Neural crest cell (in vitro differentiated cells): ENCODE data around the gene UCMA. TPM values are rescaled to one million over a fixed set of nuclear protein-coding genes. Genes with fewer than 3 reads are reported as not detected.

Source experiments
- DNase-seq: peaks from one replicate; pipeline ENCODE4 v3.0.0; 2021; ENCODE audit warnings: low read depth, mixed read lengths, low spot score
- H3K27ac Mint-ChIP-seq: one replicate; pipeline ENCODE4 v1.8.0; 2021; ENCODE audit warnings: mild to moderate bottlenecking, mixed read lengths; ENCODE audit not compliant: unreplicated experiment
- H3K27me3 Mint-ChIP-seq: 2 replicates; pipeline ENCODE4 v1.8.0; 2021; ENCODE audit warnings: low read depth, mild to moderate bottlenecking, mixed read lengths
- H3K36me3 Mint-ChIP-seq: 2 replicates; pipeline ENCODE4 v1.8.0; 2021; ENCODE audit warnings: low read depth, mild to moderate bottlenecking, mixed read lengths
- H3K4me1 Mint-ChIP-seq: 2 replicates; pipeline ENCODE4 v1.8.0; 2021; ENCODE audit warnings: mixed read lengths
- H3K4me3 Mint-ChIP-seq: one replicate; pipeline ENCODE4 v1.8.0; 2021; ENCODE audit warnings: mild to moderate bottlenecking, mixed read lengths
- H3K9me3 Mint-ChIP-seq: 2 replicates; pipeline ENCODE4 v1.8.0; 2021; ENCODE audit warnings: mixed read lengths
- total RNA-seq: library from RNA; stranded (reverse); gene quantifications from 2 replicates; pipeline ENCODE4 v1.2.1, GENCODE V29; 2021
- TF ChIP-seq, protein P1 (sequence below): fragments of 200-600 bp; sonication (generic); conservative IDR thresholded peaks from 2 replicates; pipeline ENCODE4 v1.5.0; 2021; ENCODE audit warnings: antibody characterized with exemption, mild to moderate bottlenecking

UCMA gene
- total RNA-seq, 1 donor from 2014 or later, result not detected

GRCh38 chr10:13218878-13219277 lies 15.3 kb downstream of the UCMA start:
- no peak for DNase-seq
- TF ChIP-seq, protein P1, sequence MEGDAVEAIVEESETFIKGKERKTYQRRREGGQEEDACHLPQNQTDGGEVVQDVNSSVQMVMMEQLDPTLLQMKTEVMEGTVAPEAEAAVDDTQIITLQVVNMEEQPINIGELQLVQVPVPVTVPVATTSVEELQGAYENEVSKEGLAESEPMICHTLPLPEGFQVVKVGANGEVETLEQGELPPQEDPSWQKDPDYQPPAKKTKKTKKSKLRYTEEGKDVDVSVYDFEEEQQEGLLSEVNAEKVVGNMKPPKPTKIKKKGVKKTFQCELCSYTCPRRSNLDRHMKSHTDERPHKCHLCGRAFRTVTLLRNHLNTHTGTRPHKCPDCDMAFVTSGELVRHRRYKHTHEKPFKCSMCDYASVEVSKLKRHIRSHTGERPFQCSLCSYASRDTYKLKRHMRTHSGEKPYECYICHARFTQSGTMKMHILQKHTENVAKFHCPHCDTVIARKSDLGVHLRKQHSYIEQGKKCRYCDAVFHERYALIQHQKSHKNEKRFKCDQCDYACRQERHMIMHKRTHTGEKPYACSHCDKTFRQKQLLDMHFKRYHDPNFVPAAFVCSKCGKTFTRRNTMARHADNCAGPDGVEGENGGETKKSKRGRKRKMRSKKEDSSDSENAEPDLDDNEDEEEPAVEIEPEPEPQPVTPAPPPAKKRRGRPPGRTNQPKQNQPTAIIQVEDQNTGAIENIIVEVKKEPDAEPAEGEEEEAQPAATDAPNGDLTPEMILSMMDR, result no peak
- H3K27me3 Mint-ChIP-seq, result no peaks in the 10 kb centered on the region
- peaks cover 12% of the 10 kb centered on the region for H3K36me3 Mint-ChIP-seq
- no peak overlapping the region for H3K4me3 Mint-ChIP-seq
- H3K4me1 Mint-ChIP-seq, result peaks cover 6% of the 10 kb centered on the region
- no peaks in the 10 kb centered on the region for H3K9me3 Mint-ChIP-seq
- H3K27ac Mint-ChIP-seq, result no peak overlapping the region

DNA sequence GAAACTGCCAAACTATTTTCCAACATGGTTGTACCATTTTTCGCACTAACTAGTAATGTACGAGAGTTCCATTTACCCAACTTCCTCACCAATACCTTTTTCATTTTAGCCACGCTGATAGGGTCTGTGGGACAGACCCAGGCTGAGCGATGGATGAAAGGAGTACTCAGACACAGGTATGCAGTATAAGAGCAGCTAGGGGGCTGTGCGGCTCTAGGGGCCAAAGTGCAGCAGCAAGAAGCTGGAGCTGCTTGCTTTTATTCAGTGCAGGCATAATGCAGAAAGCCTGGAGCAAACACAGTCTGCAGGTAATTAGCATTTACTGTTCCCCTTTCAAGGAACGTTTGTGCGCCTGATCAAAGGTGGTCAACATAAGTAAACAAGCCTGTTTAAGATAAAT lies 21.0 kb downstream of the UCMA start:
- H3K4me3 Mint-ChIP-seq, result no peak overlapping the region
- no peaks in the 10 kb centered on the region for H3K9me3 Mint-ChIP-seq
- H3K27ac Mint-ChIP-seq, result no peak overlapping the region
- TF ChIP-seq, protein P1, result no peak
- no peaks in the 10 kb centered on the region for H3K4me1 Mint-ChIP-seq
- H3K36me3 Mint-ChIP-seq, result peaks cover 35% of the 10 kb centered on the region
- DNase-seq, result no peak
- no peaks in the 10 kb centered on the region for H3K27me3 Mint-ChIP-seq

DNA sequence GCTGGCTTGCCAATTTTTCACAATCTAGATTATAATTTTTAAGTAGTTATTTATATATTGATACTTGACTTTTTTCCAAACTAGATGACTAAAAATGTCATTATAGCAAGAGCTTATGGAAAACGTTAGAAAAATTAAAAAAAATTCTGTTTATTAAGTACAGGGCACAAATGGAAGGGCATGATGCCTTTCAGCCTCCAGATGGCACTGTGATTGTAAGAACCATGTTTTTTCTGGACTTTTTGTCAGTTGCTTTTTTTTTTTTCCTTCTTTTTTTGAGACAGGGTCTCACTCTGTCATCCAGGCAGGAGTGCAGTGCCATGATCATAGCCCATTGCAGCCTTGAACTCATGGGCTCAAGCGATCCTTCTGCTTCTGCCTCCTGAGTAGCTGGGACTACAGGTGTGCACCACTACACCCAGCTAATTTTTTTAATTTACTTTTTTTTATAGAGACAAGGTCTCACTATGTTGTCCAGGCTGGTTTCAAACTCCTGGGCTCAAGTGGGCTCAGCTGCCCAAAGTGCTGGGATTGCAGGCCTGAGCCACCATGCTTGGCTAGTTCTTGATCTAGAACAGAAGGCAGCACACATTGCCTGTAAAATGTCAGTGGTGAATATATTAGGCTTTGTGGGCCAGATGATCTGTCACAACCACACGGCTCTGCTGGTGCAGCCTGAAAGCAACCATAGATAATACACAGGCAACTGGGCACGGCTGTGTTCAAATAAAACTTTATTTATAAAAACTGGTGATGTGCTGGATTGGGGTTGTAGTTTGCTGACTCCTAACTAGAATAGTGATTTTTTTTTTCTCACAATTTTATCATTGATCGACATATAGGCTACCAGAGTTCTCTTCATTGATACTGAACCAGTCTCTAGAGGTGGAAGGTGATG lies 27.4 kb downstream of the UCMA start:
- H3K36me3 Mint-ChIP-seq, result peaks cover 14% of the 10 kb centered on the region
- no peak for DNase-seq

DNA sequence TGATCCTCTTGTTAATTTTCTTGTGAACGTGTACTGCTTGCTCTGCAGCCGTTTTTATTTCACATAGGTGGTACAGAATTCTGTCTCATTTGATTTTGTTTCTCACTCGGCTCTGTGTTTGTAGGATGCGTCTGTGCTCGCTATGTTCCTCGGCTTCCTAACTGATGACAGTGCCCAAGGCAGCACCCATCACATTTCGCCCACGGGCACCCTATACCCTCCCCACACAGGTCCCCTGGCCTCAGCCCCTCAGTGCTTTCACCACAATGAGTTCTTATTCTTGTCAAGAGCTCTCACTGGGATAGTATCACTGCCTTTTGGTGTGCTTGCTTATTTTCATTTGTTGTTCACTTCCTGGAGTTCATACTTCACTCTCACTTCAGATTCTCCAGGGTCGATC lies 28.1 kb downstream of the UCMA start:
- TF ChIP-seq, protein P1, result no peak

More for the DNA sequence above, 27.4 kb downstream of the UCMA start:
- no peaks in the 10 kb centered on the region for H3K4me1 Mint-ChIP-seq
- H3K27ac Mint-ChIP-seq, result no peak overlapping the region
- TF ChIP-seq, protein P1, result peak; percentile 64
- H3K4me3 Mint-ChIP-seq, result no peak overlapping the region
- no peaks in the 10 kb centered on the region for H3K9me3 Mint-ChIP-seq
- no peaks in the 10 kb centered on the region for H3K27me3 Mint-ChIP-seq

GRCh38 chr10:13201132-13201531 lies 33.0 kb downstream of the UCMA start:
- Mint-ChIP-seq H3K9me3 (no peaks in the 10 kb centered on the region), H3K4me1 (no peaks in the 10 kb centered on the region), H3K4me3 (no peak overlapping the region), H3K36me3 (peaks cover 3% of the 10 kb centered on the region), H3K27me3 (no peaks in the 10 kb centered on the region), H3K27ac (no peak overlapping the region)
- no peak for DNase-seq
- TF ChIP-seq, protein P1, result no peak

More for the DNA sequence above, 28.1 kb downstream of the UCMA start:
- no peaks in the 10 kb centered on the region for H3K4me1 Mint-ChIP-seq
- no peak overlapping the region for H3K27ac Mint-ChIP-seq
- no peaks in the 10 kb centered on the region for H3K9me3 Mint-ChIP-seq
- no peak overlapping the region for H3K4me3 Mint-ChIP-seq
- no peaks in the 10 kb centered on the region for H3K27me3 Mint-ChIP-seq
- no peak for DNase-seq
- H3K36me3 Mint-ChIP-seq, result peaks cover 14% of the 10 kb centered on the region
